ENCODE results near the gene OSBPL2. TPM values are rescaled to one million over a fixed set of nuclear protein-coding genes. Genes with fewer than 3 reads are reported as not detected.
A peak's percentile ranks its signal among the peaks of the same experiment; 100 is the strongest.

The OSBPL2 gene
- total and polyA plus RNA-seq, 9 of the 15 experiments (the other 6 are each of a cell fraction or from before 2014, with no cell fraction given), result 2.5 to 25.6 (median 14.1) TPM

GRCh38 chr20:62314339-62314638, 76.0 kb downstream of the OSBPL2 start:
- no peak for FAIRE-seq
- 97% methylated on average over 11 of the region's 12 CpGs for WGBS (ENCODE audit: insufficient coverage, low coverage, missing lambda C conversion rate)
- Histone ChIP-seq H3K36me3 (ENCODE audit: control insufficient read depth, insufficient read depth, low read length) (peaks cover 89% of the 10 kb centered on the region; the same call in 2 of the 3 replicates), H3K9me1 (ENCODE audit: control insufficient read depth, insufficient read depth, low read length) (no peaks in the 10 kb centered on the region), H3K9ac (ENCODE audit: insufficient read depth in 1 of 2, low read depth in 2 of 2, low read length in 2 of 2) (no peak overlapping the region), H3K9me3 (replicated peaks; ENCODE audit: control insufficient read depth, insufficient read depth, low read depth, low read length) (no peaks in the 10 kb centered on the region), H4K20me1 (replicated peaks; ENCODE audit: control insufficient read depth, insufficient read depth, low read length) (no peaks in the 10 kb centered on the region), H3K27ac (ENCODE audit: extremely low read depth, low read depth, low read length) (no peak overlapping the region), H3K79me2 (ENCODE audit: control insufficient read depth, insufficient read depth, low read length) (no peaks in the 10 kb centered on the region), H3K27me3 (ENCODE audit: control insufficient read depth in 2 of 2, insufficient read depth in 2 of 2, low read length in 2 of 2) (no peaks in the 10 kb centered on the region), H3K4me1 (replicated peaks in 1 of 2; ENCODE audit: control insufficient read depth in 2 of 2, insufficient read depth in 2 of 2, low read length in 2 of 2) (peaks cover 0 to 47% of the 10 kb centered on the region in 2 experiments; a peak in 2 of 5 replicates), H3K4me2 (ENCODE audit: insufficient read depth, low read length) (no peak overlapping the region), H3K4me3 (no peak overlapping the region), H2AFZ (ENCODE audit: low read depth, low read length) (no peak overlapping the region)
- no peak for DNase-seq (ENCODE audit: extremely low read depth in 1 of 4, low spot score in 3 of 4)
- in situ Hi-C loops (cut with MboI), result no loop called here
- BruUV-seq (replicated peaks), result no TSS peak
- intact Hi-C loops (cut with micrococcal nuclease), result no loop called here
- POLR2A ChIA-PET, result interaction anchor here (3.1 kb wide), 1 partner anchor 8 kb away, joined by 19 read pairs; no protein-coding TSS in a partner anchor
- TF ChIP-seq ETV6 (IDR thresholded peaks at IDR 0.05; ENCODE audit: borderline replicate concordance in 1 of 2, low read depth in 2 of 2, low read length in 1 of 2) (no peak), ETV6 (CRISPR knock-in tag; IDR thresholded peaks at IDR 0.05; ENCODE audit: borderline replicate concordance) (no peak), TFAP4 (CRISPR knock-in tag; IDR thresholded peaks at IDR 0.05; ENCODE audit: borderline replicate concordance) (peak; percentile 14; the same call in 1 of the 2 replicates), ZSCAN32 (CRISPR knock-in tag; IDR thresholded peaks at IDR 0.05) (no peak), SMAD3 (CRISPR knock-in tag; conservative IDR thresholded peaks at IDR 0.05) (no peak)
- CTCF ChIA-PET (ENCODE audit: low intra/inter-chr PET ratio), result no interaction called here
- ATAC-seq, result no peak

Data from K562 (cell line).